HG03354 (cell line): ENCODE measurements around the gene MCHR1.
"Not testable (repeated sequence)": the region's sequence is repeated elsewhere in the genome, so short reads cannot be mapped to it uniquely, and the experiment has no call there.

Source experiments
- ATAC-seq: cut with Tn5 transposase; IDR thresholded peaks from one replicate; pipeline ENCODE4 v1.9.1; 2021; ENCODE audit warnings: mild to moderate bottlenecking; ENCODE audit not compliant: unreplicated experiment, poor library complexity, severe bottlenecking

MCHR1 gene

GRCh38 chr22:40720156-40720537, 40.9 kb downstream of the MCHR1 start:
- not testable (repeated sequence) for ATAC-seq

GRCh38 chr22:40720538-40721256, 41.4 kb downstream of the MCHR1 start:
- ATAC-seq = no peak

GRCh38 chr22:40721266-40721665, 42.0 kb downstream of the MCHR1 start:
- no peak for ATAC-seq

GRCh38 chr22:40723396-40723933, 44.2 kb downstream of the MCHR1 start:
- no peak for ATAC-seq

- no peak for ATAC-seq
Observed at GRCh38 chr22:40726514-40726913, 47.2 kb downstream of the MCHR1 start.

GRCh38 chr22:40727070-40727963, 48.0 kb downstream of the MCHR1 start:
- ATAC-seq = no peak

GRCh38 chr22:40727964-40728615, 48.8 kb downstream of the MCHR1 start:
- ATAC-seq = no peak

- ATAC-seq = no peak
Observed at GRCh38 chr22:40728731-40729189, 49.5 kb downstream of the MCHR1 start.

GRCh38 chr22:40729284-40729683, 50.0 kb downstream of the MCHR1 start:
- no peak for ATAC-seq
